Neutrophil (primary cell): ENCODE results near the gene RAB8A.
"Not testable (repeated sequence)": the region's sequence is repeated elsewhere in the genome, so short reads cannot be mapped to it uniquely, and the experiment has no call there.

Source experiments
- H3K27ac ChIP-seq: fragments of 200-600 bp; sonication (generic); 2 replicates; pipeline ENCODE4 v1.5.1; 2016; ENCODE audit warnings: mild to moderate bottlenecking, moderate library complexity
- H3K27me3 ChIP-seq: fragments of 200-600 bp; sonication (generic); 2 replicates; pipeline ENCODE4 v1.6.0; 2016; ENCODE audit warnings: mild to moderate bottlenecking
- H3K36me3 ChIP-seq: fragments of 200-600 bp; sonication (generic); 2 replicates; pipeline ENCODE4 v1.5.1; 2017
- H3K4me1 ChIP-seq, 2 experiments: fragments of 200-600 bp in 1 of 2; sonication (generic) in 1 of 2; 1 replicate in 1 of 2; 2 replicates in 1 of 2; pipeline versions ENCODE4 v1.5.1 to v1.6.1; 2013 to 2016; ENCODE audit warnings: low read depth in 1 of 2, low read length in 1 of 2, mild to moderate bottlenecking in 1 of 2, moderate library complexity in 1 of 2; ENCODE audit not compliant: control insufficient read depth in 1 of 2, insufficient read depth in 1 of 2
- H3K4me3 ChIP-seq, 2 experiments: fragments of 200-600 bp in 1 of 2; sonication (generic) in 1 of 2; 1 replicate in 1 of 2; 2 replicates in 1 of 2; pipeline ENCODE4 v1.5.1; 2013 to 2016; ENCODE audit warnings: low read depth in 1 of 2, low read length in 1 of 2, mild to moderate bottlenecking in 1 of 2, moderate library complexity in 1 of 2
- H3K9me3 ChIP-seq: fragments of 200-600 bp; sonication (generic); 2 replicates; pipeline ENCODE4 v1.5.1; 2016
- TF ChIP-seq, protein P1 (sequence below): fragments of 200-600 bp; sonication (generic); IDR thresholded peaks from 2 replicates; pipeline ENCODE4 v1.5.1; 2016; ENCODE audit warnings: antibody characterized with exemption

Gene RAB8A

DNA sequence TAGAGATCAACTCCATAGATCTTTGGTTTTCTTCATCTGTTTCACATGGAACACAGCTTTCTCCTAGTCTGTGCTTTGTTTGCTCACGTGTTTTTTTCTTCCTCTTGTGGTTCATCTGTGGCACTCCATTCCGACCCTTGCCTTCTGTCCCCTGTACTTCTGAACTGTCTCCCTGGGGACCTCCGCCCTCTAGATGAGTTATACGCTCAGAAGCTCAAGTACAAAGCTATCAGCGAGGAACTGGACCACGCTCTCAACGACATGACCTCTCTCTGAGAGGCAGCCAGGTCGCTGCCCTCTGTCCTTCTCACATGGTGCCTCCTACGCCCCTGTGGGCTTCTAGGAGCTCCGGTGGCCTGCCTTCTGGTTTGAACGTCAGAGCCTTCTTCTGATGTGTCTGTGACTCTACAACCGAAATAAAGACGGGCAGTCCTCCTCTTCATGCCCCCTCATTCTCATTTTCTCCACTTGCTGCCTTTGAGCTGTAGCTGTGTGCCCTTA is 16.6 kb upstream of the RAB8A start:
- H3K4me1 ChIP-seq: no peaks in the 10 kb centered on the region
- no peaks in the 10 kb centered on the region for H3K27me3 ChIP-seq
- peaks cover 83% of the 10 kb centered on the region for H3K36me3 ChIP-seq
- H3K27ac ChIP-seq: peak overlapping the region; percentile 21
- no peaks in the 10 kb centered on the region for H3K9me3 ChIP-seq
- TF ChIP-seq, protein P1, sequence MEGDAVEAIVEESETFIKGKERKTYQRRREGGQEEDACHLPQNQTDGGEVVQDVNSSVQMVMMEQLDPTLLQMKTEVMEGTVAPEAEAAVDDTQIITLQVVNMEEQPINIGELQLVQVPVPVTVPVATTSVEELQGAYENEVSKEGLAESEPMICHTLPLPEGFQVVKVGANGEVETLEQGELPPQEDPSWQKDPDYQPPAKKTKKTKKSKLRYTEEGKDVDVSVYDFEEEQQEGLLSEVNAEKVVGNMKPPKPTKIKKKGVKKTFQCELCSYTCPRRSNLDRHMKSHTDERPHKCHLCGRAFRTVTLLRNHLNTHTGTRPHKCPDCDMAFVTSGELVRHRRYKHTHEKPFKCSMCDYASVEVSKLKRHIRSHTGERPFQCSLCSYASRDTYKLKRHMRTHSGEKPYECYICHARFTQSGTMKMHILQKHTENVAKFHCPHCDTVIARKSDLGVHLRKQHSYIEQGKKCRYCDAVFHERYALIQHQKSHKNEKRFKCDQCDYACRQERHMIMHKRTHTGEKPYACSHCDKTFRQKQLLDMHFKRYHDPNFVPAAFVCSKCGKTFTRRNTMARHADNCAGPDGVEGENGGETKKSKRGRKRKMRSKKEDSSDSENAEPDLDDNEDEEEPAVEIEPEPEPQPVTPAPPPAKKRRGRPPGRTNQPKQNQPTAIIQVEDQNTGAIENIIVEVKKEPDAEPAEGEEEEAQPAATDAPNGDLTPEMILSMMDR: no peak
- H3K4me3 ChIP-seq: no peak overlapping the region

- Histone ChIP-seq H3K27ac (peak overlapping the region; percentile 32), H3K9me3 (no peaks in the 10 kb centered on the region), H3K4me1 (no peaks in the 10 kb centered on the region), H3K27me3 (no peaks in the 10 kb centered on the region), H3K4me3 (no peak overlapping the region), H3K36me3 (peaks cover 81% of the 10 kb centered on the region)
- TF ChIP-seq, protein P1: no peak
Observed at GRCh38 chr19:16096280-16096855, 15.3 kb upstream of the RAB8A start.

- no peaks in the 10 kb centered on the region for H3K4me1 ChIP-seq
- no peak overlapping the region for H3K4me3 ChIP-seq
- no peaks in the 10 kb centered on the region for H3K27me3 ChIP-seq
- no peak overlapping the region for H3K27ac ChIP-seq
- no peaks in the 10 kb centered on the region for H3K9me3 ChIP-seq
- TF ChIP-seq, protein P1: no peak
- peaks cover 81% of the 10 kb centered on the region for H3K36me3 ChIP-seq
Observed at GRCh38 chr19:16098416-16098768, 13.3 kb upstream of the RAB8A start.

DNA sequence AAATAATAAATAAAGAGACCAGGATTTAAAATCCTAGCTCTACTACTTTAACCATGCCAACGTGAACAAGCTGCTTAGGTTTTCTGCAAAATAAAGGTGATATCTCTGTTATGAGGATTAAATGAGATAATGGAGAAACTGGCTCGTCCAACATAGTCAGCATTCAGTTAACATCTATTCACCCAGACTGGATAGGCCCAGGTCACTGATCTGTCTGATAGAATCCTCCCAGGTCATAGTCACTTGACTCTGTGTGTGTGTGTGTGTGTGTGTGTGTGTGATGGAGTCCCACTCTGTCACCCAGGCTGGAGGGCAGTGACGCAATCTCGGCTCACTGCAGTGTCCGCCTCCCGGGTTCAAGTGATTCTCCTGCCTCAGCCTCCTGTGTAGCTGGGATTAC is 12.9 kb upstream of the RAB8A start:
- Histone ChIP-seq H3K27ac (no peak overlapping the region), H3K9me3 (no peaks in the 10 kb centered on the region), H3K4me1 (no peaks in the 10 kb centered on the region), H3K4me3 (no peak overlapping the region), H3K27me3 (no peaks in the 10 kb centered on the region), H3K36me3 (peaks cover 80% of the 10 kb centered on the region)
- TF ChIP-seq, protein P1: no peak

DNA sequence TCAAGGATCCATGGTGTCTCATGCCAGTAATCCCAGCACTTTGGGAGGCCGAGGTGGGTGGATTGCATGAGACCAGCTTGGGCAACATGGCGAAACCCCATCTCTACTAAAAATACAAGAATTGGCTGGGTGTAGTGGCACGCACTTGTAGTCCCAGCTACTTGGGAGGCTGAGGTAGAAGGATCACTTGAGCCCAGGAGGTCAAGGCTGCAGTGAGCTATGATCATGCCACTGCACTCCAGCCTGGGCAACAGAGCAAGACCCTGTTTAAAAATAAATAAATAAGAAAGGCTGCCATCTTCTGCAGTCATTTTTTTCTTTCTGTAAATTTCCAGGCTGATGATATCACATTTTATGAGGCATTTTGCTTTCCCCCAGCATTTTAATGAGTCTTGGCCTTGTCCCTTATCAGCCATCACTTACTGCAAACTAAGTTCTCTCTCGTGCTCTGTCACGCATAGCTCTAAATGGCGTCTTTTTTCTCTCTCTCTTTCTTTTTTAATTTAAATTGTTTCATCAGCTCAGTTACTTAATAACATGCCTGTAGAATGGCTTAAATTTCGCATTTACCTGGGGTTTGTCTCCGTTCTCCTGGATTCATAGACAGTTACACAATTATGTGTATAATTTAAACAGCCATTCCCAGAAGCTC is 12.2 kb upstream of the RAB8A start:
- not testable (repeated sequence) for H3K27me3 ChIP-seq, H3K27ac ChIP-seq, H3K9me3 ChIP-seq, H3K4me3 ChIP-seq, H3K4me1 ChIP-seq
- H3K36me3 ChIP-seq: peaks cover 74% of the 10 kb centered on the region

GRCh38 chr19:16100524-16100923 is 11.2 kb upstream of the RAB8A start:
- Histone ChIP-seq H3K4me3 (no peak overlapping the region), H3K4me1 (no peaks in the 10 kb centered on the region), H3K36me3 (peaks cover 63% of the 10 kb centered on the region), H3K27ac (no peak overlapping the region), H3K27me3 (no peaks in the 10 kb centered on the region), H3K9me3 (no peaks in the 10 kb centered on the region)
- TF ChIP-seq, protein P1: no peak
